IMR-90 (cell line): Measurements from ENCODE around the gene RGPD4.
"Not testable (repeated sequence)": the region's sequence is repeated elsewhere in the genome, so short reads cannot be mapped to it uniquely, and the experiment has no call there.

Experiments
- BHLHE40 ChIP-seq: fragments of 150-350 bp; IDR thresholded peaks from 2 replicates; pipeline ENCODE4 v1.6.1; 2016; ENCODE audit warnings: mild to moderate bottlenecking, low read depth, low read length
- CEBPB ChIP-seq: IDR thresholded peaks from 2 replicates; pipeline ENCODE4 v1.6.1; 2012; ENCODE audit warnings: low read depth, low read length, improper control_type of control experiment
- MAZ ChIP-seq: IDR thresholded peaks from 2 replicates; pipeline ENCODE4 v1.6.1; 2012; ENCODE audit warnings: low read depth, mild to moderate bottlenecking, low read length, improper control_type of control experiment, moderate library complexity, borderline replicate concordance
- MXI1 ChIP-seq: IDR thresholded peaks from 2 replicates; pipeline ENCODE4 v1.6.1; 2012; ENCODE audit warnings: low read depth, mild to moderate bottlenecking, low read length, moderate library complexity, borderline replicate concordance
- NFE2L2 ChIP-seq: fragments of 150-350 bp; IDR thresholded peaks from 2 replicates; pipeline ENCODE4 v1.6.1; 2016; ENCODE audit warnings: low read depth, mild to moderate bottlenecking, low read length
- POLR2A ChIP-seq: IDR thresholded peaks from 2 replicates; pipeline ENCODE4 v1.6.1; 2012; ENCODE audit warnings: mild to moderate bottlenecking, low read depth, low read length
- RAD21 ChIP-seq: IDR thresholded peaks from 2 replicates; pipeline ENCODE4 v1.6.1; 2012; ENCODE audit warnings: low read length, improper control_type of control experiment
- RCOR1 ChIP-seq: IDR thresholded peaks from 2 replicates; pipeline ENCODE4 v1.6.1; 2012; ENCODE audit warnings: mild to moderate bottlenecking, low read length, improper control_type of control experiment; ENCODE audit not compliant: insufficient replicate concordance
- RFX5 ChIP-seq: IDR thresholded peaks from 2 replicates; pipeline ENCODE4 v1.8.0; 2012; ENCODE audit warnings: low read depth, mild to moderate bottlenecking, low read length, moderate library complexity
- TF ChIP-seq, protein P1 (sequence below): conservative IDR thresholded peaks from 2 replicates; pipeline ENCODE4 v1.5.1; 2012; ENCODE audit warnings: mild to moderate bottlenecking, low read depth, low read length, improper control_type of control experiment
- TF ChIP-seq, protein P2 (sequence below): fragments of 150-350 bp; IDR thresholded peaks from 2 replicates; pipeline ENCODE4 v1.6.1; 2017; ENCODE audit warnings: mild to moderate bottlenecking, antibody characterized with exemption, low read length, low read depth

DNA sequence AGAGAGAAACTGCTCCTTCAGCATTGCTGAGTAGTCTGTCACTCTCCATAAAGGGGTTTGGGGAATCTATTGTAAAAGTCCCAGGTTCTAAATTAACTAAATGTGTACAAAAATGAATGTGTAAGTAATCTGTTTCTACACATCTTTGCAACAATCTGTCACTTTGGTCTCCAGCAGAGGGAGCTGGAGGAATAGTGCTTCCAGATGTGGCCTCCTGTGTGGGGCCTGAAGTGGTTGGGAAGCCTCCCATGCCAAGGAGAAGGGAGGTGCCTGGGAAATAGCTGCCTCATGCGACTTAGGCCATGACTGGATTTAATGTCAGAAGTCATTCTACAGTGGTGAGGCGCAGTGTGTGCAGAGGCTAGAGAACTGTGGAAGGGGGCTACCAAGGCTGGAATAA, 89.4 kb downstream of the RGPD4 start:
- not testable (repeated sequence) for TF ChIP-seq POLR2A, CEBPB, NFE2L2, RAD21, RFX5, BHLHE40, MXI1, RCOR1, MAZ
- TF ChIP-seq, protein P1, sequence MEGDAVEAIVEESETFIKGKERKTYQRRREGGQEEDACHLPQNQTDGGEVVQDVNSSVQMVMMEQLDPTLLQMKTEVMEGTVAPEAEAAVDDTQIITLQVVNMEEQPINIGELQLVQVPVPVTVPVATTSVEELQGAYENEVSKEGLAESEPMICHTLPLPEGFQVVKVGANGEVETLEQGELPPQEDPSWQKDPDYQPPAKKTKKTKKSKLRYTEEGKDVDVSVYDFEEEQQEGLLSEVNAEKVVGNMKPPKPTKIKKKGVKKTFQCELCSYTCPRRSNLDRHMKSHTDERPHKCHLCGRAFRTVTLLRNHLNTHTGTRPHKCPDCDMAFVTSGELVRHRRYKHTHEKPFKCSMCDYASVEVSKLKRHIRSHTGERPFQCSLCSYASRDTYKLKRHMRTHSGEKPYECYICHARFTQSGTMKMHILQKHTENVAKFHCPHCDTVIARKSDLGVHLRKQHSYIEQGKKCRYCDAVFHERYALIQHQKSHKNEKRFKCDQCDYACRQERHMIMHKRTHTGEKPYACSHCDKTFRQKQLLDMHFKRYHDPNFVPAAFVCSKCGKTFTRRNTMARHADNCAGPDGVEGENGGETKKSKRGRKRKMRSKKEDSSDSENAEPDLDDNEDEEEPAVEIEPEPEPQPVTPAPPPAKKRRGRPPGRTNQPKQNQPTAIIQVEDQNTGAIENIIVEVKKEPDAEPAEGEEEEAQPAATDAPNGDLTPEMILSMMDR: not testable (repeated sequence)
- TF ChIP-seq, protein P2, sequence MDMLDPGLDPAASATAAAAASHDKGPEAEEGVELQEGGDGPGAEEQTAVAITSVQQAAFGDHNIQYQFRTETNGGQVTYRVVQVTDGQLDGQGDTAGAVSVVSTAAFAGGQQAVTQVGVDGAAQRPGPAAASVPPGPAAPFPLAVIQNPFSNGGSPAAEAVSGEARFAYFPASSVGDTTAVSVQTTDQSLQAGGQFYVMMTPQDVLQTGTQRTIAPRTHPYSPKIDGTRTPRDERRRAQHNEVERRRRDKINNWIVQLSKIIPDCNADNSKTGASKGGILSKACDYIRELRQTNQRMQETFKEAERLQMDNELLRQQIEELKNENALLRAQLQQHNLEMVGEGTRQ: not testable (repeated sequence)
